GM12801 (cell line): ENCODE data around the gene MAPK6.

Experiments used
- CTCF ChIP-seq: IDR thresholded peaks from one replicate; pipeline ENCODE4 v1.5.1; 2011; ENCODE audit warnings: control low read depth; ENCODE audit not compliant: insufficient read length; ENCODE audit errors: extremely low read depth

The MAPK6 gene

DNA sequence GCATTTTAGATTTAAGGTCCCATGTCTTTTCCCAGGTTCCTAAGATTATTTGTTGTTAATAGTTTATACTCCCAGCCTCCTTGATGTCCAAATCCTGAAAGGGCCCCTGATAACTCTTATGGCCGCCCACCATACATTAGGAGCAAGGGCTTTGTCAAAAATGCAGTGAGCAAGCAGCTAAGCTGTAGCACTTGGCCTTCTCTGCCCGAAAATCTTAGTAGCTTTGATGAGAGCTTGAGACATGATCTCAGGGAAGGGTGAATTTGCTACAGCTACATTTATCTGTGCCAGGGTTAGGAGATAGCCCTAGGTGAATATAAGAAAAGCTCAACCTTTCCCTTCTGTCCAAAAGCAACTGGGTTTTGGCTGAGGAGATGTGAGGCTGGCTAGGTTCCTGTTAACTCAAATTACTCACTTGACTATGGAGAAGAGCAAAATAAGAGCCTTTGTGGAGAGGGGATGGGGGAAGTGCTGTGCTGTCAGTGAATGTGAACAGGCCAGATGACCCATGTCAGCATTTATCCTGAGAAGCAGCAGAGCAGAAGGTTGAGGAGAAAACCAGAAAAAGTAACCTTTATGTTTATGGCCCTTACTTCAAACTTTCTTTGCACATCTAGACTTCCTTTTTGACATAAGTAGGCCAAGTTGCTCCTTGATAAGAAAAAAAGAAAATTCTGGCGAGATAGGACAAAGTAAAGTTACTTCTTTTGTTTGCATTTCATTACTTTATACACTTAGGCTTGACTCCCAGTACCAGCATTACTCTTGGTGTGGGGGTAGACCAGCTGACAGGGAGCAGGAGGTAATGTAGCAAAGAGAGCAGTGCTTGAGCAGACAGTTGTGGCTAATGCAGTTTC is 21.1 kb downstream of the MAPK6 start:
- no peak for TF ChIP-seq CTCF

DNA sequence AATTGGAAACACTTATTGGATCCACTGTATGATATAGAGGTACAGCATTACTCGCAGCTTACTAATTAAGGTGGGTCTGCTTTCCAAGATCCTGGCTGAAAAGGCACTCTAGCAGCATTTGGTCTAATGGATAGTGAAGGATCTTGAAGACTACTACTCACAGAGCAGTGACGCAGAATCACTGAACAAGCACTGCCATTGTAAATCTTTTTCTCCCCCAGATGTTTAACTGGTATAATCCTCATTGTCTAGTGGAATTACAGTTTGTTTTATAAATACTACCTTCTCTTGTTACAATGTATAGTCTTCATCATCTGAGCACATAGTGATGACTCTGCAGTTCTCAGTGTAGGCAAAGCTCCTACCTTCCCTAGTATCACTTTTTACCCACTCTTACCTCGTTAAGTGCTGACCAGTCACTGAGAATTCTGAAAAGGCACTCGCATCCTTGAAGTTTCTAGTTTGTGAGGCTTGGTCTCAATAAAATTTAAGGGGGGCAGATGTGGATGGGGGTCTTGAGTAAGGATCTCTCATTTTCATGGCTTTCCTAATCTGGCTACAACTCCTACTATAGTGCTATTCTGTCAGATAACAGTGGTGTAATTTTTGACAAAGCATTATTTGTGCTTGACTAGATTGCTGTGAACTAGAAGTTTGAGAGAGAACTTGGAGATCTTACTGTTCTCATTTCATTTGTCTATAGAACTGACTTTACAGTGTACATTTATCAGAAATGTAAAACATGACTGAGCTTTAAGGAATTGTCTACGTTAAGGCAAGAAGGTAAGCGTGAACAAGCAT is 23.2 kb downstream of the MAPK6 start:
- no peak for TF ChIP-seq CTCF

- TF ChIP-seq CTCF: no peak
Measured at GRCh38 chr15:52050416-52050815, 31.4 kb downstream of the MAPK6 start.

- no peak for TF ChIP-seq CTCF
Measured at GRCh38 chr15:52052066-52052935, 33.3 kb downstream of the MAPK6 start.

DNA sequence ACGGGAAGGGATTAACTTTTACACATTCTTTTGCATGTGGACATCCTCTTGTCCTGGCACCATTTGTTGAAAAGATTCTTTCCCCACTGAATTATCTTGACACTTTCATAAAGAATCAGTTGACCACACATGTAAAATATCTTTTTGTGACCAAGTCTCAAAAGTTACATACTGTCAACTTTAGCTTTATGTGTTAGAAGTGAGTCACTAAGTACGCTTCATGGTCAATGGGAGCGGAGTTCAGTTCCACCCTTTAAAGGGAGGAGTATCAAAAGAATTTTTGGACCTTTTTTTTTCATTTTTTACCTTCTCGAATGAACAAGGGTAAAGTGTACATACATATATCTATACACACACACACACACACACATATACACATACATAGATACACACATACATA is 35.4 kb downstream of the MAPK6 start:
- TF ChIP-seq CTCF: no peak

DNA sequence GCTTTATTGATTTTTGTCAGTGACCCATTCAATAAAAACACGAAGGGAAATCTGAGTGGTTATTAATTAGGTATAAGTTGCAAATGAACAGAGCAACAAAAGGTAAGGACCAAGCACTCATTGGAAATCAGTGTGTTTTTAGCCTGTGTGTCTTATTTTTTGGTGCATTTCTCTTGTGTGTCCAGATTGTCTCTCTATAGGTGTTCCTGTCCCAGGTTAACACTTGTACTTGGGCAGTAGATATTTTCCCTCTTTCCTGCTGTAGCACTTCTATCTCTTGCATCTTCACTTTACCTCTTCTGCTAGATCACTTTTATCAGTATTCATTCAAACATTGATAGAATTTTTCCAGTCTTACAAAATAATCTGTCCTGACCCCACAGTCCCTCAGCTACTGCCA is 37.0 kb downstream of the MAPK6 start:
- TF ChIP-seq CTCF: no peak

- TF ChIP-seq CTCF: no peak
Measured at GRCh38 chr15:52056496-52056895, 37.5 kb downstream of the MAPK6 start.
